K562 (cell line): ENCODE results near the gene PLAA. TPM values are rescaled to one million over a fixed set of nuclear protein-coding genes. Genes with fewer than 3 reads are reported as not detected.
A peak's percentile ranks its signal among the peaks of the same experiment; 100 is the strongest.

Experiments used
- C11orf30 ChIP-seq: fragments of 450-650 bp; IDR thresholded peaks from 2 replicates; pipeline ENCODE4 v1.6.1; 2016; ENCODE audit warnings: low read depth, mild to moderate bottlenecking
- ETS2 ChIP-seq: IDR thresholded peaks from 2 replicates; pipeline ENCODE4 v1.6.1; 2016; ENCODE audit warnings: borderline replicate concordance, missing genetic modification characterization, mild to moderate bottlenecking, moderate library complexity, missing compliant biosample characterization; ENCODE audit not compliant: poor library complexity, severe bottlenecking
- FOXM1 ChIP-seq, 2 experiments: fragments of 450-650 bp in 1 of 2; sonication (generic) in 1 of 2; formaldehyde crosslinking in 1 of 2; IDR thresholded peaks; 2 replicates each; pipeline versions ENCODE4 v1.6.1 to v1.9.0; 2017 to 2022; ENCODE audit warnings: low read depth in 2 of 2, mild to moderate bottlenecking in 2 of 2, missing genetic modification reagents in 1 of 2, moderate library complexity in 1 of 2
- KLF10 ChIP-seq: fragments of 250-450 bp; sonication (Bioruptor Pico); IDR thresholded peaks from 2 replicates; pipeline ENCODE4 v1.6.1; 2021; ENCODE audit warnings: matching md5 sums
- MAFF ChIP-seq: IDR thresholded peaks from 2 replicates; pipeline ENCODE4 v1.6.1; 2012; ENCODE audit warnings: low read length, improper control_type of control experiment
- MEIS2 ChIP-seq: fragments of 450-650 bp; IDR thresholded peaks from 2 replicates; pipeline ENCODE4 v1.6.1; 2014; ENCODE audit warnings: mild to moderate bottlenecking; ENCODE audit not compliant: partially characterized antibody
- ZC3H4 ChIP-seq: sonication (generic); formaldehyde crosslinking; IDR thresholded peaks from 2 replicates; pipeline ENCODE4 v1.9.0; 2021; ENCODE audit warnings: missing genetic modification reagents, borderline replicate concordance
- polyA plus RNA-seq, 8 experiments: library from polyadenylated mRNA; depleted of rRNA in 4 of 8; stranded (reverse) in 5 of 8; unstranded in 3 of 8; fragments of >200 nt; fragmentation: Nextera tagmentation in 2 of 8; fragmentation: Illumina TruSeq in 1 of 8; extraction: Ambion mirVana in 2 of 8; extraction: Trizol in 1 of 8; gene quantifications; 2 replicates each; pipeline versions ENCODE4 v1.2.1 to v1.2.3, GENCODE V29; 2011 to 2014; ENCODE audit warnings: inconsistent platforms in 1 of 8, missing spikeins in 1 of 8
- total RNA-seq, 7 experiments: library from RNA; depleted of rRNA in 6 of 7; stranded (reverse); fragments of >200 nt in 6 of 7; fragmentation: Illumina TruSeq in 2 of 7; extraction: Trizol in 2 of 7; gene quantifications; 2 replicates each; pipeline versions ENCODE4 v1.2.1 to v1.2.3, GENCODE V29; 2011 to 2021; ENCODE audit warnings: low replicate concordance in 1 of 7
- TF ChIP-seq, protein P1 (sequence below), 2 experiments: fragments of 450-650 bp in 1 of 2; sonication (generic) in 1 of 2; formaldehyde crosslinking in 1 of 2; IDR thresholded peaks; 2 replicates each; pipeline versions ENCODE4 v1.7.1 to v1.9.0; 2016 to 2022; ENCODE audit warnings: inconsistent platforms in 1 of 2, mild to moderate bottlenecking in 1 of 2, missing genetic modification reagents in 1 of 2
- TF ChIP-seq, protein P2 (sequence below), 2 experiments: IDR thresholded peaks in 1 of 2; conservative IDR thresholded peaks in 1 of 2; 2 replicates each; pipeline ENCODE4 v1.6.1; 2016; ENCODE audit warnings: low read depth in 2 of 2, mild to moderate bottlenecking in 1 of 2, missing compliant biosample characterization in 1 of 2, missing genetic modification characterization in 1 of 2, moderate library complexity in 1 of 2
- TF ChIP-seq, protein P3 (sequence below): fragments of 450-650 bp; IDR thresholded peaks from 2 replicates; pipeline ENCODE4 v1.6.1; 2016; ENCODE audit warnings: antibody characterized with exemption
- TF ChIP-seq, protein P4 (sequence below), 3 experiments: IDR thresholded peaks in 2 of 3; conservative IDR thresholded peaks in 1 of 3; 2 replicates each; pipeline ENCODE4 v1.5.1; 2011 to 2012; ENCODE audit warnings: low read length in 3 of 3, mild to moderate bottlenecking in 3 of 3, control low read depth in 2 of 3, improper control_type of control experiment in 1 of 3, inconsistent platforms in 1 of 3, low read depth in 1 of 3, mixed read lengths in 1 of 3, moderate library complexity in 1 of 3; ENCODE audit not compliant: insufficient read depth in 2 of 3

Gene PLAA
- total and polyA plus RNA-seq, 9 of the 15 experiments (the other 6 are each of a cell fraction or from before 2014, with no cell fraction given) = 3.5 to 20.7 (median 16.6) TPM

- TF ChIP-seq, protein P1, sequence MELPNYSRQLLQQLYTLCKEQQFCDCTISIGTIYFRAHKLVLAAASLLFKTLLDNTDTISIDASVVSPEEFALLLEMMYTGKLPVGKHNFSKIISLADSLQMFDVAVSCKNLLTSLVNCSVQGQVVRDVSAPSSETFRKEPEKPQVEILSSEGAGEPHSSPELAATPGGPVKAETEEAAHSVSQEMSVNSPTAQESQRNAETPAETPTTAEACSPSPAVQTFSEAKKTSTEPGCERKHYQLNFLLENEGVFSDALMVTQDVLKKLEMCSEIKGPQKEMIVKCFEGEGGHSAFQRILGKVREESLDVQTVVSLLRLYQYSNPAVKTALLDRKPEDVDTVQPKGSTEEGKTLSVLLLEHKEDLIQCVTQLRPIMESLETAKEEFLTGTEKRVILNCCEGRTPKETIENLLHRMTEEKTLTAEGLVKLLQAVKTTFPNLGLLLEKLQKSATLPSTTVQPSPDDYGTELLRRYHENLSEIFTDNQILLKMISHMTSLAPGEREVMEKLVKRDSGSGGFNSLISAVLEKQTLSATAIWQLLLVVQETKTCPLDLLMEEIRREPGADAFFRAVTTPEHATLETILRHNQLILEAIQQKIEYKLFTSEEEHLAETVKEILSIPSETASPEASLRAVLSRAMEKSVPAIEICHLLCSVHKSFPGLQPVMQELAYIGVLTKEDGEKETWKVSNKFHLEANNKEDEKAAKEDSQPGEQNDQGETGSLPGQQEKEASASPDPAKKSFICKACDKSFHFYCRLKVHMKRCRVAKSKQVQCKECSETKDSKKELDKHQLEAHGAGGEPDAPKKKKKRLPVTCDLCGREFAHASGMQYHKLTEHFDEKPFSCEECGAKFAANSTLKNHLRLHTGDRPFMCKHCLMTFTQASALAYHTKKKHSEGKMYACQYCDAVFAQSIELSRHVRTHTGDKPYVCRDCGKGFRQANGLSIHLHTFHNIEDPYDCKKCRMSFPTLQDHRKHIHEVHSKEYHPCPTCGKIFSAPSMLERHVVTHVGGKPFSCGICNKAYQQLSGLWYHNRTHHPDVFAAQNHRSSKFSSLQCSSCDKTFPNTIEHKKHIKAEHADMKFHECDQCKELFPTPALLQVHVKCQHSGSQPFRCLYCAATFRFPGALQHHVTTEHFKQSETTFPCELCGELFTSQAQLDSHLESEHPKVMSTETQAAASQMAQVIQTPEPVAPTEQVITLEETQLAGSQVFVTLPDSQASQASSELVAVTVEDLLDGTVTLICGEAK (IDR thresholded peaks at IDR 0.05) = no peak
- TF ChIP-seq, protein P1 (CRISPR knock-in tag; IDR thresholded peaks at IDR 0.05) = no peak
- TF ChIP-seq C11orf30 = peak; percentile 85
- TF ChIP-seq ZC3H4 (CRISPR knock-in tag) = no peak
- TF ChIP-seq MAFF = peak; percentile 74
- peak; percentile 81 for TF ChIP-seq MEIS2
- TF ChIP-seq, protein P2, sequence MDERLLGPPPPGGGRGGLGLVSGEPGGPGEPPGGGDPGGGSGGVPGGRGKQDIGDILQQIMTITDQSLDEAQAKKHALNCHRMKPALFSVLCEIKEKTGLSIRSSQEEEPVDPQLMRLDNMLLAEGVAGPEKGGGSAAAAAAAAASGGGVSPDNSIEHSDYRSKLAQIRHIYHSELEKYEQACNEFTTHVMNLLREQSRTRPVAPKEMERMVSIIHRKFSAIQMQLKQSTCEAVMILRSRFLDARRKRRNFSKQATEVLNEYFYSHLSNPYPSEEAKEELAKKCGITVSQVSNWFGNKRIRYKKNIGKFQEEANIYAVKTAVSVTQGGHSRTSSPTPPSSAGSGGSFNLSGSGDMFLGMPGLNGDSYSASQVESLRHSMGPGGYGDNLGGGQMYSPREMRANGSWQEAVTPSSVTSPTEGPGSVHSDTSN (CRISPR knock-in tag; IDR thresholded peaks at IDR 0.05; ENCODE audit: low read depth) = no peak
- TF ChIP-seq, protein P2 (tag; conservative IDR thresholded peaks at IDR 0.05; ENCODE audit: low read depth) = peak; percentile 63
- no peak for TF ChIP-seq KLF10 (CRISPR knock-in tag)
- TF ChIP-seq, protein P3, sequence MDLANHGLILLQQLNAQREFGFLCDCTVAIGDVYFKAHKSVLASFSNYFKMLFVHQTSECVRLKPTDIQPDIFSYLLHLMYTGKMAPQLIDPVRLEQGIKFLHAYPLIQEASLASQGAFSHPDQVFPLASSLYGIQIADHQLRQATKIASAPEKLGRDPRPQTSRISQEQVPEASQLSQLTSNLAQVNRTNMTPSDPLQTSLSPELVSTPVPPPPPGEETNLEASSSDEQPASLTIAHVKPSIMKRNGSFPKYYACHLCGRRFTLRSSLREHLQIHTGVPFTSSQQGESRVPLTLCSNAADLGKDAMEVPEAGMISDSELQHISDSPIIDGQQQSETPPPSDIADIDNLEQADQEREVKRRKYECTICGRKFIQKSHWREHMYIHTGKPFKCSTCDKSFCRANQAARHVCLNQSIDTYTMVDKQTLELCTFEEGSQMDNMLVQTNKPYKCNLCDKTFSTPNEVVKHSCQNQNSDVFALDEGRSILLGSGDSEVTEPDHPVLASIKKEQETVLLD = no peak
- TF ChIP-seq FOXM1 (IDR thresholded peaks at IDR 0.05; ENCODE audit: low read depth) = no peak
- no peak for TF ChIP-seq FOXM1 (CRISPR knock-in tag; IDR thresholded peaks at IDR 0.05; ENCODE audit: low read depth)
- TF ChIP-seq, protein P4, sequence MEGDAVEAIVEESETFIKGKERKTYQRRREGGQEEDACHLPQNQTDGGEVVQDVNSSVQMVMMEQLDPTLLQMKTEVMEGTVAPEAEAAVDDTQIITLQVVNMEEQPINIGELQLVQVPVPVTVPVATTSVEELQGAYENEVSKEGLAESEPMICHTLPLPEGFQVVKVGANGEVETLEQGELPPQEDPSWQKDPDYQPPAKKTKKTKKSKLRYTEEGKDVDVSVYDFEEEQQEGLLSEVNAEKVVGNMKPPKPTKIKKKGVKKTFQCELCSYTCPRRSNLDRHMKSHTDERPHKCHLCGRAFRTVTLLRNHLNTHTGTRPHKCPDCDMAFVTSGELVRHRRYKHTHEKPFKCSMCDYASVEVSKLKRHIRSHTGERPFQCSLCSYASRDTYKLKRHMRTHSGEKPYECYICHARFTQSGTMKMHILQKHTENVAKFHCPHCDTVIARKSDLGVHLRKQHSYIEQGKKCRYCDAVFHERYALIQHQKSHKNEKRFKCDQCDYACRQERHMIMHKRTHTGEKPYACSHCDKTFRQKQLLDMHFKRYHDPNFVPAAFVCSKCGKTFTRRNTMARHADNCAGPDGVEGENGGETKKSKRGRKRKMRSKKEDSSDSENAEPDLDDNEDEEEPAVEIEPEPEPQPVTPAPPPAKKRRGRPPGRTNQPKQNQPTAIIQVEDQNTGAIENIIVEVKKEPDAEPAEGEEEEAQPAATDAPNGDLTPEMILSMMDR (IDR thresholded peaks at IDR 0.05 in 2 of 3, conservative IDR thresholded peaks at IDR 0.05 in 1 of 3; ENCODE audit: insufficient read depth in 2 of 3, low read depth in 1 of 3, low read length in 3 of 3) = no peak
- TF ChIP-seq ETS2 (tag) = no peak
Measured at GRCh38 chr9:26935847-26936246, 11.2 kb downstream of the PLAA start (continued).
